HG02943 (cell line): ENCODE results near the gene OR10H3.
"Not testable (repeated sequence)": the region's sequence is repeated elsewhere in the genome, so short reads cannot be mapped to it uniquely, and the experiment has no call there.

Source experiments
- ATAC-seq: cut with Tn5 transposase; IDR thresholded peaks from one replicate; pipeline ENCODE4 v1.9.1; 2021; ENCODE audit warnings: mild to moderate bottlenecking, low read depth, moderate library complexity; ENCODE audit not compliant: unreplicated experiment

The OR10H3 gene

DNA sequence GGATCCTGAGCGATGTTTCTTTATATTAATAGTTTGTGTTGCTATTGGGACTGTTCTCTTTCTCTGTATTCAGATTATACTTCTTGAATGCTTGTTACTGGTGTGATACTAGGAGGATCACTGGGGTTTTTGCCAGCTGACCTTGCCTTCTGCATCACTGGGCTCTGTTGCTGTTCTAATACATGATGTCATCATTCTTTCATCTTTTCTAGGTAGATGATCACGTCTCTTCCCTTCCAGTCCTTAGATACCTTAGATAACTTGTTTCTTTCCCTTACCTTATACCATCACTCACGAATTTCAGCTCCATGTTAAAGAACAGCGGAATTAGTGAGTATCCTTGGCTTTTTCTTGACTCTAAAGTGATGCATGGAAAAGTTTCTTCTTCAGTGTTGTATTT is at the start of gene OR10H3:
Gene OR10H3, plus strand, starts transcription at position 264 of the 400 bp plus-strand sequence. CDS start 3,408 bp downstream, outside the sequence.
- no peak for ATAC-seq

- ATAC-seq: no peak
These were observed 41.1 kb upstream of the OR10H3 start for GRCh38 chr19:15696654-15697194.

GRCh38 chr19:15701757-15702533 is 35.8 kb upstream of the OR10H3 start:
- ATAC-seq: no peak

GRCh38 chr19:15702534-15702930 is 35.3 kb upstream of the OR10H3 start:
- ATAC-seq: no peak

- ATAC-seq: no peak
These were observed 23.1 kb upstream of the OR10H3 start for GRCh38 chr19:15714638-15715037.

- ATAC-seq: no peak
These were observed 22.1 kb upstream of the OR10H3 start for GRCh38 chr19:15715642-15716041.

GRCh38 chr19:15717809-15718208 is 20.0 kb upstream of the OR10H3 start:
- no peak for ATAC-seq

GRCh38 chr19:15721268-15721667 is 16.5 kb upstream of the OR10H3 start:
- no peak for ATAC-seq

GRCh38 chr19:15722956-15723355 is 14.8 kb upstream of the OR10H3 start:
- ATAC-seq: no peak

DNA sequence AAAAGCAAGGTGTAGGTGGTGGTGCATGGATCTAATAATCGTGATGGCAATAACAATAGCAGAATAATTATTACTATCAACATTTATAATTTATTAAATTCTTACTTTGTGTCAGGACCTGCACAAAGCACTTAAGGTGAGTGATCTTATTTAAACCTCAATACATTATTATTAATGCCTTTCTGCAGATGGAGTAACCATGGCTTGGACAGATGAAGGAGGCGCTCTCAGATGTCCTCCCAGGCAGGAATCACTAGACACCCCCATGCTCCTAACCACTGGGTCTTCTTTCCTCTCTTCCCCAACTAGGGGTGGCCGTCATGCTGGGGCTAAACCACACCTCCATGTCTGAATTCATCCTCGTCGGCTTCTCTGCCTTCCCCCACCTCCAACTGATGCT is 10.1 kb upstream of the OR10H3 start, which contains the start of gene OR10H2:
Gene OR10H2, plus strand, starts transcription at position 301 of the 400 bp plus-strand sequence. Its CDS starts 20 bp downstream, at position 321.
- no peak for ATAC-seq

GRCh38 chr19:15730538-15730937 is 7.2 kb upstream of the OR10H3 start:
- no peak for ATAC-seq

GRCh38 chr19:15732388-15732787 is 5.4 kb upstream of the OR10H3 start:
- no peak for ATAC-seq

GRCh38 chr19:15733895-15734294 is 3.9 kb upstream of the OR10H3 start:
- no peak for ATAC-seq

- no peak for ATAC-seq
These were observed 3.0 kb downstream of the OR10H3 start for GRCh38 chr19:15740785-15741184.

- ATAC-seq: no peak
These were observed 10.5 kb downstream of the OR10H3 start for GRCh38 chr19:15748239-15748638.

DNA sequence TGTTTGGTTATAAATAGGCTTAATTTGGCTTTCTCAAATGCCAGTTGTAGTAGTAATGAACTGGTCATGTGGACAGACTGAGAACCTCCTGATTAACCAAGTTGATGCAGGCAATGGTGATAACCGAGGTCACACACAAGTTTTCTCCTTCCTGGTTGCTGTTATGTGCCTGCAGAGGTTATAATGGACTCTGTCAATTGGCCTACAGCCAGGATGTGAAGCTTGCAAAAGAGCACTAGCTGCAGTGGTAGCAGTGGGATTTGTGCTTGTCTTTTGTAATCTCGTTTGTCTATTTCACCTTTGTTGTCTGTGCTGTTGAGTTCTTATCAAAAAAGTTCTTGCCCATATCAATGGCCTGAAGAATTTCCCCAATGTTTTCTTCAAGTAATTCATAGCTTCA is 20.6 kb downstream of the OR10H3 start:
- ATAC-seq: no peak

DNA sequence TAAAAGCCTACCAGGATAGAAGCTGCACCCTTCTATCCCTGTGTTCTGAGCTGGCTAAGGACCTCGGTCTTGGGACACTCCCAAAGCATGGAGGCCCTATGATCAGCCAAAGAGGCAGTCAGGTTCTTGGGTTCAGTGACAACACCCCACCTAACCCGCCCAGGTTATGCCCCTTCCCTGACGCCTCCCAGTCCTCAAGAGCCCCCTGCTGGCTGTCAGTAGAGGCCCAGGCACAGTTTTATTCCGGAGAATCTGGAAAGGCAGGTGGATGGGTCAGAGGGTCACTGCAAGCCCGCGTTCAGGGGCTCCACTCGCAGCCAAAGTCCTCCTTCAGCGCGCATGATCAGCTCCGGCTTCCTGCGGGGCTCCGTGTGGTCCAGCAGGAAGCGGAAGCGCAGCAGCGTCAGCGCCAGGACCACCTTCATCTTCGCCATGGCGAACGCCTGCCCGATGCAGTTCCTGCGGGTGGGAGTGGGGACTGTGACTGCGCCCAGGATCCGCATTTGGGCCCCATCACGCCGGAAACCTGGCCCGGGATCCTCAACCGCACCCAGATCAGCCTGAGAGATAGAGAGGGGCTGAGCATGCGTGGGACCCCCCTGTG is 22.3 kb downstream of the OR10H3 start:
- ATAC-seq: no peak

- ATAC-seq: no peak
These were observed 31.8 kb downstream of the OR10H3 start for GRCh38 chr19:15769586-15769985.

- not testable (repeated sequence) for ATAC-seq
These were observed 36.4 kb downstream of the OR10H3 start for GRCh38 chr19:15774159-15774558.

DNA sequence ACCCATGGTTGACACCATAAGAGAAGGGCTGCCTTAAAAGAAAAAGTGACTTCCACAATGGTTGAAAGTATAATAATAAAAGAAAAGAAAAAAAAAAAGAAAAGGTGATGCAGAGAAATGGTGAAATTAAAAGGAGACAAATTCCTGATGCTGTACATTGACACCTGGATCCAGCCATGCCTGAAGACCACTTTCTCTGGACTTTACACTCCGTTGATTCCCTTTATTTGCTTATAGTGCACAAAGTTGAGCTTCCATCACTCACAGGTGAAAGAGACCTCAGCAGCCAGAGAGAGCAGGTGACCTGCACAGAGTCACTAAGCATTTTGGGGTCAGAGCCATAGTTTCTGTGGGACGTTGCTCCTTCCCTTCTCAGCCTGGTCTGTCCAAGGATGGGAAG is 37.5 kb downstream of the OR10H3 start:
- ATAC-seq: no peak

DNA sequence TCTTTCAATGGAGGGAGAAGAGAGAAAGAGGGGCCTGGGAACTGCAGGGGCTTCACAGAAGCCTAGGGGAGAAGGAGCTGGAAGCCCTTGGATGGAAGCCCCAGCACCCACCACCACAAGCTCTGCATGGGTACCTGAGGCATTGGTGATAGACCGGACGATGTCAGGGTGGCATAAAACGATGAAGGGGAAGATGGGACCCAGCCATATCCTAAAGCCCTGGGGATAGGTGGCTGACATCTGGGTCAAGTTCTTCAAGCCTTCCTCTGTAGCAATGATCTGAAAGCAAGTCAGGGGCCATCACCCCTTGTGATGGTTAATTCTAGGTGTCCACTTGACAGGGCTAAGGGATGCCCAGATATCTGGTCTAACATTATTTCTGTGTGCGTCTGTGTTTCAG is 38.5 kb downstream of the OR10H3 start:
- ATAC-seq: no peak
